HEK293 (cell line): ENCODE measurements around the gene CXXC5.
"Not testable (repeated sequence)": the region's sequence is repeated elsewhere in the genome, so short reads cannot be mapped to it uniquely, and the experiment has no call there.

Source experiments
- CTCF ChIA-PET: fragments of 350-600 bp; formaldehyde crosslinking; extraction: SDS; loops from one replicate; lab custom pipeline; 2021; ENCODE audit warnings: antibody characterized with exemption; lab: Yijun Ruan, JAX
- POLR2A ChIA-PET: fragments of 300-600 bp; formaldehyde crosslinking; extraction: SDS; loops from one replicate; lab custom pipeline; 2020; ENCODE audit warnings: antibody characterized with exemption, inconsistent platforms; lab: Yijun Ruan, JAX
- H3K27ac ChIP-seq: fragments of 200-500 bp; sonication (Bioruptor generic); 2 replicates; pipeline ENCODE4 v1.5.1; 2014; ENCODE audit warnings: low read depth, low read length, control low read depth, inconsistent platforms; ENCODE audit errors: extremely low read depth
- H3K36me3 ChIP-seq, 2 experiments: fragments of 200-500 bp in 1 of 2; sonication (Bioruptor generic) in 1 of 2; 1 replicate in 1 of 2; 2 replicates in 1 of 2; pipeline ENCODE4 v1.5.1; 2014 to 2017; ENCODE audit warnings: inconsistent platforms in 2 of 2, low read length in 2 of 2; ENCODE audit not compliant: control insufficient read depth in 2 of 2, insufficient read depth in 1 of 2
- H3K4me1 ChIP-seq: fragments of 200-500 bp; sonication (Bioruptor generic); 2 replicates; pipeline ENCODE4 v1.5.1; 2014; ENCODE audit warnings: mild to moderate bottlenecking, low read length, inconsistent platforms; ENCODE audit not compliant: control insufficient read depth, insufficient read depth
- H3K4me3 ChIP-seq: 2 replicates; pipeline ENCODE4 v1.5.1; 2011; ENCODE audit warnings: low read depth, mild to moderate bottlenecking, control low read depth, low read length, moderate library complexity
- H3K9me3 ChIP-seq: fragments of 200-500 bp; sonication (Bioruptor generic); 2 replicates; pipeline ENCODE4 v1.5.1; 2014; ENCODE audit warnings: low read depth, low read length, inconsistent platforms; ENCODE audit not compliant: control insufficient read depth, insufficient read depth
- SETDB1 ChIP-seq: IDR thresholded peaks from one replicate; pipeline ENCODE4 v1.6.1; 2017; ENCODE audit warnings: mild to moderate bottlenecking, low read length, moderate library complexity, mixed read lengths; ENCODE audit not compliant: insufficient read length
- ZBTB48 ChIP-seq: fragments of 450-650 bp; formaldehyde crosslinking; IDR thresholded peaks from 2 replicates; pipeline ENCODE4 v1.5.1; 2016; ENCODE audit warnings: missing biosample characterization, missing genetic modification characterization
- ZBTB8A ChIP-seq: fragments of 450-650 bp; formaldehyde crosslinking; IDR thresholded peaks from 2 replicates; pipeline ENCODE4 v1.5.1; 2016; ENCODE audit warnings: missing biosample characterization, missing genetic modification characterization
- ZNF24 ChIP-seq: fragments of 450-650 bp; formaldehyde crosslinking; IDR thresholded peaks from 2 replicates; pipeline ENCODE4 v1.5.1; 2016; ENCODE audit warnings: missing biosample characterization, missing genetic modification characterization
- ZNF521 ChIP-seq: fragments of 450-650 bp; formaldehyde crosslinking; IDR thresholded peaks from 2 replicates; pipeline ENCODE4 v1.5.1; 2017; ENCODE audit warnings: missing biosample characterization, mild to moderate bottlenecking, missing genetic modification characterization
- ZNF600 ChIP-seq: fragments of 450-650 bp; formaldehyde crosslinking; IDR thresholded peaks from 2 replicates; pipeline ENCODE4 v1.5.1; 2016; ENCODE audit warnings: missing biosample characterization, missing genetic modification characterization
- ZNF610 ChIP-seq: fragments of 450-650 bp; formaldehyde crosslinking; IDR thresholded peaks from 2 replicates; pipeline ENCODE4 v1.5.1; 2016; ENCODE audit warnings: missing biosample characterization, missing genetic modification characterization, borderline replicate concordance
- ZNF707 ChIP-seq: fragments of 450-650 bp; formaldehyde crosslinking; IDR thresholded peaks from 2 replicates; pipeline ENCODE4 v1.5.1; 2016; ENCODE audit warnings: missing biosample characterization, missing genetic modification characterization
- ZNF843 ChIP-seq: fragments of 450-650 bp; formaldehyde crosslinking; IDR thresholded peaks from 2 replicates; pipeline ENCODE4 v1.5.1; 2016; ENCODE audit warnings: missing biosample characterization, missing genetic modification characterization
- TF ChIP-seq, protein P1 (sequence below): fragments of 450-650 bp; formaldehyde crosslinking; IDR thresholded peaks from 2 replicates; pipeline ENCODE4 v1.5.1; 2016; ENCODE audit warnings: missing biosample characterization, missing genetic modification characterization
- TF ChIP-seq, protein P2 (sequence below): fragments of 450-650 bp; formaldehyde crosslinking; IDR thresholded peaks from 2 replicates; pipeline ENCODE4 v1.5.1; 2016; ENCODE audit warnings: missing biosample characterization, missing genetic modification characterization

Gene CXXC5

DNA sequence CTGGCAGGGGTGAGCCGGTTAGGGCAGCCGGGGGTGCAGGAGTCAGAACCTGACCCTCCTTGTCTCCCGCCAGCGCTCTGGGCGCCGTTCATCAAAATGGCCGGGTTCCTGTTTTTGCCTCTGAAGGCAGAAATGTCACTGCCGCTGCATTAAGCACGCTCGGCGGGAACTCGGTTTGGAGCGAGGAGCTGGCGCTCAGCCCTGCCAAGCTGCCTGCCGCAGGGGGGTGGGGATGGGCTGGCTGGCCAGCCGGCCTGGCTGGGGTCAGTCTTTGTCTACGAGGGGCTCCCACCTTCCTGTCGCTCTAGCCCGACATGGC, 63.7 kb downstream of the CXXC5 start (continued):
- no peak for TF ChIP-seq ZNF521 (tag by site-specific recombination)

DNA sequence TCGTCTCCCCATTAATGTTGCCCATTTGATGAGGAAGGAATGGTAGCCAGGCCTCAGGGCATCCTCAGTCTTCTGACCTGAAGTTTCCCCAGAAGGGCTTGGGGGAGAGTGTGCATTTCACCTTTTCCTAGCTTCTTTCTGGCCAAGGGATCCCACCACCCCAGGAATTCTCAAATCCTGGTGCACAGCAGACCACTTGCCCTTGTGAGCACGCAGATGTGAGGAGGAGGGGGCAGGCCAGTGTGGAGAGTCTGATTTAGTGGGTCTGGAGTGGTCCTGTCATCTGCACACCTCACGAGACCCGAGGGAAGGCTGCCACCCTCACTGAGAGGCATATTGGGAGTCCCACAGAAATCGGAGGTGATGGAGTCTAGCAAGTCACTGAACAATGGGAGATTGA, 64.3 kb downstream of the CXXC5 start:
- ChIA-PET POLR2A (interaction anchor here (3.9 kb wide), 1 partner anchor 34 kb away, joined by 25 read pairs; no protein-coding TSS in a partner anchor), CTCF (interaction anchor here (1.5 to 2.5 kb wide), 4 partner anchors 16 to 76 kb away, joined by 5 to 17 read pairs (median 10); no protein-coding TSS in a partner anchor)
- Histone ChIP-seq H3K9me3 (no peaks in the 10 kb centered on the region), H3K36me3 (no peaks in the 10 kb centered on the region), H3K27ac (no peak overlapping the region), H3K4me1 (0 out of 2 replicates have a peak, but pooled peaks cover 3% of the 10 kb centered on the region), H3K4me3 (no peak overlapping the region)
- TF ChIP-seq ZNF600: peak; percentile 73
- TF ChIP-seq ZBTB48 (tag by site-specific recombination): 0 out of 2 replicates have a peak, but pooled peaks have one; percentile 9
- no peak for TF ChIP-seq ZNF610 (tag by site-specific recombination)

DNA sequence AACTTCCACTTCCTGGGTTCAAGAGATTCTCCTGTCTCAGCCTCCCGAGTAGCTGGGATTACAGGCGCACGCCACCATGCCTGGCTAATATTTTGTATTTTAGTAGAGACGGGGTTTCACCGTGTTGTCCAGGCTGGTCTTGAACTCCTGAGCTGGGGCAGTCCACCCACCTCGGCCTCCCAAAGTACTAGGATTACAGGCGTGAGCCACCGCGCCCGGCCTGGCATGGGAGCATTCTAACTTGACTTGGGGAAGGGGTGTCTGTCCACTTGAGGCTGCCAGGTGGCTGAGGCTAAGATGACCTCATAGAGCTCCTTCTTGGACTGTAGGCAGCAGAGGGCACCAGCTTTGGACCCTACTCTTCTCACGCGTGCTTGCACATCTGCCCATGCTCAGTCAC, 65.7 kb downstream of the CXXC5 start:
- H3K36me3 ChIP-seq, H3K27ac ChIP-seq, H3K4me3 ChIP-seq, H3K9me3 ChIP-seq, H3K4me1 ChIP-seq: not testable (repeated sequence)
- ChIA-PET POLR2A (interaction anchor here (1.0 kb wide), 1 partner anchor 66 kb away, joined by 5 read pairs; the partner anchor contains the start of gene CXXC5), CTCF (interaction anchor here (0.6 to 1.2 kb wide), 3 partner anchors 52 to 145 kb away, joined by 3 to 5 read pairs (median 4); no protein-coding TSS in a partner anchor)

DNA sequence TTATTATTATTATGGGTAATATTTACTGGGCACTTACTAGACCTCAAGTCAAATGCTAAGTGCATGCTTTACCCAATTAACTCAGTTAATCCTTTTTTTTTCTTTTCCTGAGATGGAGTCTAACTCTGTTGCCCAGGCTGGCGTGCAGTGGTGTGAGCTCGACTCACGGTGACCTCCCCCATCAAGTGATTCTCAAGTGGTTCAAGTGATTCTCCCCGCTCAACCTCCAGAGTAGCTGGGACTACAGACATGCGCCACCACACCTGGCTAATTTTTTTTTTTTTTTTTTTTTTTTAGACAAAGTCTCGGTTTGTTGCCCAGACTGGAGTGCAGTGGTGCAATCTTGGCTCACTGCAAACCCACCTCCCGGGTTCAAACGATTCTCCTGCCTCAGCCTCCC, 69.1 kb downstream of the CXXC5 start:
- CTCF ChIA-PET: interaction anchor here (0.7 kb wide), 1 partner anchor 59 kb away, joined by 3 read pairs; no protein-coding TSS in a partner anchor
- TF ChIP-seq ZNF707 (tag by site-specific recombination): no peak
- no peak for TF ChIP-seq ZBTB8A (tag by site-specific recombination)
- no peak for TF ChIP-seq ZNF24 (tag by site-specific recombination)
- TF ChIP-seq ZNF843 (tag by site-specific recombination): no peak
- TF ChIP-seq, protein P1, sequence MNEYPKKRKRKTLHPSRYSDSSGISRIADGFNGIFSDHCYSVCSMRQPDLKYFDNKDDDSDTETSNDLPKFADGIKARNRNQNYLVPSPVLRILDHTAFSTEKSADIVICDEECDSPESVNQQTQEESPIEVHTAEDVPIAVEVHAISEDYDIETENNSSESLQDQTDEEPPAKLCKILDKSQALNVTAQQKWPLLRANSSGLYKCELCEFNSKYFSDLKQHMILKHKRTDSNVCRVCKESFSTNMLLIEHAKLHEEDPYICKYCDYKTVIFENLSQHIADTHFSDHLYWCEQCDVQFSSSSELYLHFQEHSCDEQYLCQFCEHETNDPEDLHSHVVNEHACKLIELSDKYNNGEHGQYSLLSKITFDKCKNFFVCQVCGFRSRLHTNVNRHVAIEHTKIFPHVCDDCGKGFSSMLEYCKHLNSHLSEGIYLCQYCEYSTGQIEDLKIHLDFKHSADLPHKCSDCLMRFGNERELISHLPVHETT (tag by site-specific recombination): no peak
- TF ChIP-seq, all 188 proteins: peak for 0
- POLR2A ChIA-PET: interaction anchor here (1.9 kb wide), 1 partner anchor 29 kb away, joined by 4 read pairs; no protein-coding TSS in a partner anchor

DNA sequence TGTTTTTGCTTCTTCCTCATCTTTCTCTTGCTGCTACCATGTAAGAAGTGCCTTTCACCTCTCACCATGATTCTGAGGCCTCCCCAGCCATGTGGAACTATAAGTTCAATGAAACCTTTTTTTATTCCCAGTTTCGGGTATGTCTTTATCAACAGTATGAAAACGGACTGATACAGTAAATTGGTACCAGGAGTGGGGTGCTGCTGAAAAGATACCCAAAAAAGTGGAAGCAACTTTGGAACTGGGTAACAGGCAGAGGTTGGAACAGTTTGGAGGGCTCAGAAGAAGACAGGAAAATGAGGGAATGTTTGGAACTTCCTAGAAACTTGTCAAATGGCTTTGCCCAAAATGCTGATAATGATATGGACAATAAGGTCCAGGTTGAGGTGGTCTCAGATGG, 70.3 kb downstream of the CXXC5 start:
- not testable (repeated sequence) for H3K4me1 ChIP-seq
- peak; percentile 99 for TF ChIP-seq ZNF707 (tag by site-specific recombination)
- TF ChIP-seq SETDB1: peak; percentile 15
- TF ChIP-seq, protein P2, sequence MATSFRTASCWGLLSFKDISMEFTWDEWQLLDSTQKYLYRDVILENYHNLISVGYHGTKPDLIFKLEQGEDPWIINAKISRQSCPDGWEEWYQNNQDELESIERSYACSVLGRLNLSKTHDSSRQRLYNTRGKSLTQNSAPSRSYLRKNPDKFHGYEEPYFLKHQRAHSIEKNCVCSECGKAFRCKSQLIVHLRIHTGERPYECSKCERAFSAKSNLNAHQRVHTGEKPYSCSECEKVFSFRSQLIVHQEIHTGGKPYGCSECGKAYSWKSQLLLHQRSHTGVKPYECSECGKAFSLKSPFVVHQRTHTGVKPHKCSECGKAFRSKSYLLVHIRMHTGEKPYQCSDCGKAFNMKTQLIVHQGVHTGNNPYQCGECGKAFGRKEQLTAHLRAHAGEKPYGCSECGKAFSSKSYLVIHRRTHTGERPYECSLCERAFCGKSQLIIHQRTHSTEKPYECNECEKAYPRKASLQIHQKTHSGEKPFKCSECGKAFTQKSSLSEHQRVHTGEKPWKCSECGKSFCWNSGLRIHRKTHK (tag by site-specific recombination): 0 out of 2 replicates have a peak, but pooled peaks have one; percentile 5
- TF ChIP-seq, all 188 proteins: peak for 3; not testable (repeated sequence) for 185
- CTCF ChIA-PET: not testable (repeated sequence)

More for the DNA sequence above, 69.1 kb downstream of the CXXC5 start:
- no peaks in the 10 kb centered on the region for H3K9me3 ChIP-seq
- no peaks in the 10 kb centered on the region for H3K36me3 ChIP-seq
- H3K27ac ChIP-seq: no peak overlapping the region
- no peak overlapping the region for H3K4me3 ChIP-seq
- H3K4me1 ChIP-seq: no peaks in the 10 kb centered on the region

More for the DNA sequence above, 70.3 kb downstream of the CXXC5 start:
- not testable (repeated sequence) for H3K27ac ChIP-seq, H3K4me3 ChIP-seq, H3K9me3 ChIP-seq, H3K36me3 ChIP-seq
- POLR2A ChIA-PET: interaction anchor here (1.9 kb wide), 1 partner anchor 27 kb away, joined by 4 read pairs; no protein-coding TSS in a partner anchor
